ENCODE results near the gene CDC45.
"Not testable (repeated sequence)": the region's sequence is repeated elsewhere in the genome, so short reads cannot be mapped to it uniquely, and the experiment has no call there.

CDC45 gene

GRCh38 chr22:19536564-19536963 lies 56.8 kb downstream of the CDC45 start:
- DNase-seq = no peak

- no peak for DNase-seq
These were observed 58.3 kb downstream of the CDC45 start for GRCh38 chr22:19537941-19538488.

GRCh38 chr22:19540394-19540793 lies 60.7 kb downstream of the CDC45 start:
- no peak for DNase-seq

- no peak for DNase-seq
These were observed 64.4 kb downstream of the CDC45 start for GRCh38 chr22:19543970-19544708.

- DNase-seq = no peak
These were observed 66.2 kb downstream of the CDC45 start for GRCh38 chr22:19545935-19546207.

GRCh38 chr22:19546680-19547079 lies 67.0 kb downstream of the CDC45 start:
- DNase-seq = no peak

GRCh38 chr22:19547620-19548019 lies 67.9 kb downstream of the CDC45 start:
- no peak for DNase-seq

GRCh38 chr22:19548427-19548826 lies 68.7 kb downstream of the CDC45 start:
- DNase-seq = not testable (repeated sequence)

GRCh38 chr22:19548964-19549363 lies 69.2 kb downstream of the CDC45 start:
- no peak for DNase-seq

GRCh38 chr22:19549428-19549827 lies 69.7 kb downstream of the CDC45 start:
- no peak for DNase-seq

GRCh38 chr22:19550382-19550781 lies 70.7 kb downstream of the CDC45 start:
- DNase-seq = no peak

- no peak for DNase-seq
These were observed 73.5 kb downstream of the CDC45 start for GRCh38 chr22:19553201-19553600.

GRCh38 chr22:19554834-19555404 lies 75.2 kb downstream of the CDC45 start:
- no peak for DNase-seq

GRCh38 chr22:19555651-19556050 lies 75.9 kb downstream of the CDC45 start:
- no peak for DNase-seq

- no peak for DNase-seq
These were observed 77.3 kb downstream of the CDC45 start for GRCh38 chr22:19556963-19557545.

GRCh38 chr22:19559324-19559811 lies 79.6 kb downstream of the CDC45 start:
- no peak for DNase-seq

- no peak for DNase-seq
These were observed 80.2 kb downstream of the CDC45 start for GRCh38 chr22:19559956-19560355.

- no peak for DNase-seq
These were observed 85.9 kb downstream of the CDC45 start for GRCh38 chr22:19565382-19566278.

- DNase-seq = no peak
These were observed 86.8 kb downstream of the CDC45 start for GRCh38 chr22:19566279-19567156.

GRCh38 chr22:19567157-19568009 lies 87.7 kb downstream of the CDC45 start:
- no peak for DNase-seq

All from activated effector memory CD4-positive, alpha-beta T cell treated with Interleukin-2 at 50 U/mL for 16 hours (primary cell).